GM18499 (cell line): ENCODE measurements around the gene FAM136A.
"Not testable (repeated sequence)": the region's sequence is repeated elsewhere in the genome, so short reads cannot be mapped to it uniquely, and the experiment has no call there.

Experiments used
- ATAC-seq: cut with Tn5 transposase; IDR thresholded peaks from one replicate; pipeline ENCODE4 v1.9.1; 2021; ENCODE audit warnings: moderate number of reproducible peaks; ENCODE audit not compliant: insufficient read depth, unreplicated experiment

FAM136A gene

GRCh38 chr2:70300771-70301343, 1.0 kb downstream of the FAM136A start:
- ATAC-seq: no peak

GRCh38 chr2:70297828-70298227, 4.0 kb downstream of the FAM136A start:
- not testable (repeated sequence) for ATAC-seq

- no peak for ATAC-seq
These were observed 18.2 kb downstream of the FAM136A start for GRCh38 chr2:70283500-70284191.

GRCh38 chr2:70282439-70282838, 19.4 kb downstream of the FAM136A start:
- ATAC-seq: no peak

- ATAC-seq: no peak
These were observed 21.5 kb downstream of the FAM136A start for GRCh38 chr2:70280242-70280798.

- ATAC-seq: no peak
These were observed 31.5 kb downstream of the FAM136A start for GRCh38 chr2:70270323-70270722.

- ATAC-seq: not testable (repeated sequence)
These were observed 32.2 kb downstream of the FAM136A start for GRCh38 chr2:70269422-70270302.

GRCh38 chr2:70266925-70267324, 34.9 kb downstream of the FAM136A start:
- ATAC-seq: not testable (repeated sequence)

GRCh38 chr2:70261501-70261900, 40.4 kb downstream of the FAM136A start:
- no peak for ATAC-seq

GRCh38 chr2:70258532-70258875, 43.4 kb downstream of the FAM136A start:
- ATAC-seq: no peak

GRCh38 chr2:70255637-70256314, 46.1 kb downstream of the FAM136A start:
- no peak for ATAC-seq

- no peak for ATAC-seq
These were observed 51.4 kb downstream of the FAM136A start for GRCh38 chr2:70250434-70250833.

GRCh38 chr2:70248181-70248847, 53.6 kb downstream of the FAM136A start, which contains the start of gene TIA1:
TIA1 (minus strand) TSS chr2:70248628; CDS start chr2:70248430, 198 bp downstream.
- peak; percentile 85 for ATAC-seq

- no peak for ATAC-seq
These were observed 54.3 kb downstream of the FAM136A start for GRCh38 chr2:70247364-70248180.
